Measurements from ENCODE around the gene ADORA1.

GRCh38 chr1:203208181-203208580 is 80.7 kb downstream of the ADORA1 start:
- TF ChIP-seq CTCF (optimal IDR thresholded peaks at IDR 0.05 in 1 of 3, IDR thresholded peaks at IDR 0.05 in 1 of 3, conservative IDR thresholded peaks at IDR 0.05 in 1 of 3; ENCODE audit: extremely low read depth in 1 of 3, insufficient read depth in 2 of 3, low read length in 3 of 3) = no peak
- TF ChIP-seq EZH2 (IDR thresholded peaks at IDR 0.05; ENCODE audit: low read length) = no peak
